Measurements from ENCODE around the gene WNT10A. TPM values are rescaled to one million over a fixed set of nuclear protein-coding genes. Genes with fewer than 3 reads are reported as not detected.

WNT10A gene
- polyA plus RNA-seq, 1 of the 3 experiments (the other 2 are of a cell fraction): 0.02 TPM

GRCh38 chr2:218897394-218898108 is 16.9 kb downstream of the WNT10A start:
- peaks cover 0 to 30% of the 10 kb centered on the region in 2 experiments; a peak in 2 of 4 replicates for H3K4me1 ChIP-seq (ENCODE audit: control insufficient read depth in 1 of 2, insufficient read depth in 2 of 2, low read depth in 1 of 2, low read length in 1 of 2)
- TF ChIP-seq GABPA (IDR thresholded peaks at IDR 0.05; ENCODE audit: low read depth) (no peak), SMC3 (IDR thresholded peaks at IDR 0.05; ENCODE audit: low read depth, low read length) (no peak), RXRA (IDR thresholded peaks at IDR 0.05; ENCODE audit: borderline replicate concordance, low read depth) (no peak), RCOR1 (IDR thresholded peaks at IDR 0.05; ENCODE audit: low read length) (no peak), TEAD4 (IDR thresholded peaks at IDR 0.05; ENCODE audit: borderline replicate concordance, insufficient read depth) (no peak), MAX (IDR thresholded peaks at IDR 0.05; ENCODE audit: low read depth) (no peak)
- no peaks in the 10 kb centered on the region for H3K36me3 ChIP-seq (replicated peaks in 1 of 2; ENCODE audit: control insufficient read depth in 1 of 2, insufficient read depth in 2 of 2, low read length in 1 of 2)
- WGBS (ENCODE audit: low lambda C conversion rate): 22% methylated on average over 13 of the region's 34 CpGs
- peaks cover 49% of the 10 kb centered on the region for H3K27me3 ChIP-seq (ENCODE audit: insufficient read depth)
- ChIA-PET POLR2A (interaction anchor here (1.0 to 2.6 kb wide), 6 partner anchors 12 to 64 kb away, joined by 3 to 20 read pairs (median 4); partner anchors contain the start of gene CDK5R2), CTCF (interaction anchor here (0.7 to 16.1 kb wide), 34 partner anchors 10 to 290 kb away, joined by 3 to 795 read pairs (median 6); partner anchors contain the start of genes CDK5R2, CNPPD1, PLCD4 and TTLL4)
- H2AFZ ChIP-seq (ENCODE audit: low read depth): no peak overlapping the region
- no peaks in the 10 kb centered on the region for H4K20me1 ChIP-seq (ENCODE audit: insufficient read depth)
- H3K4me3 ChIP-seq (ENCODE audit: low read depth in 2 of 2, low read length in 1 of 2): peak overlapping the region; percentile 12 to 33; a peak in 2 of 4 replicates
- no peaks in the 10 kb centered on the region for H3K9me3 ChIP-seq
- H3K79me2 ChIP-seq (ENCODE audit: insufficient read depth): no peaks in the 10 kb centered on the region
- no peak overlapping the region for H3K27ac ChIP-seq (ENCODE audit: low read depth in 2 of 2, low read length in 1 of 2)
- H3F3A ChIP-seq (replicated peaks; ENCODE audit: insufficient read depth): no peaks in the 10 kb centered on the region
- no peaks in the 10 kb centered on the region for H3K9me2 ChIP-seq
- H3K9ac ChIP-seq: no peak overlapping the region
- peak overlapping the region; percentile 37 for H3K4me2 ChIP-seq
- DNase-seq: peak; percentile 71

GRCh38 chr2:218898109-218898878 is 17.6 kb downstream of the WNT10A start:
- H3K4me3 ChIP-seq (ENCODE audit: low read depth in 2 of 2, low read length in 1 of 2): peak overlapping the region; percentile 25 to 33; a peak in 2 of 4 replicates
- H3K79me2 ChIP-seq (ENCODE audit: insufficient read depth): no peaks in the 10 kb centered on the region
- DNase-seq: peak; percentile 94
- ChIA-PET CTCF (interaction anchor here (0.6 to 16.1 kb wide), 39 partner anchors 9 to 604 kb away, joined by 3 to 795 read pairs (median 5); partner anchors contain the start of genes CDK5R2, CNPPD1, PLCD4 and TTLL4), POLR2A (interaction anchor here (0.6 to 2.6 kb wide), 9 partner anchors 9 to 104 kb away, joined by 3 to 20 read pairs (median 4); partner anchors contain the start of gene CDK5R2)
- no peak overlapping the region for H2AFZ ChIP-seq (ENCODE audit: low read depth)
- TF ChIP-seq, protein P1, sequence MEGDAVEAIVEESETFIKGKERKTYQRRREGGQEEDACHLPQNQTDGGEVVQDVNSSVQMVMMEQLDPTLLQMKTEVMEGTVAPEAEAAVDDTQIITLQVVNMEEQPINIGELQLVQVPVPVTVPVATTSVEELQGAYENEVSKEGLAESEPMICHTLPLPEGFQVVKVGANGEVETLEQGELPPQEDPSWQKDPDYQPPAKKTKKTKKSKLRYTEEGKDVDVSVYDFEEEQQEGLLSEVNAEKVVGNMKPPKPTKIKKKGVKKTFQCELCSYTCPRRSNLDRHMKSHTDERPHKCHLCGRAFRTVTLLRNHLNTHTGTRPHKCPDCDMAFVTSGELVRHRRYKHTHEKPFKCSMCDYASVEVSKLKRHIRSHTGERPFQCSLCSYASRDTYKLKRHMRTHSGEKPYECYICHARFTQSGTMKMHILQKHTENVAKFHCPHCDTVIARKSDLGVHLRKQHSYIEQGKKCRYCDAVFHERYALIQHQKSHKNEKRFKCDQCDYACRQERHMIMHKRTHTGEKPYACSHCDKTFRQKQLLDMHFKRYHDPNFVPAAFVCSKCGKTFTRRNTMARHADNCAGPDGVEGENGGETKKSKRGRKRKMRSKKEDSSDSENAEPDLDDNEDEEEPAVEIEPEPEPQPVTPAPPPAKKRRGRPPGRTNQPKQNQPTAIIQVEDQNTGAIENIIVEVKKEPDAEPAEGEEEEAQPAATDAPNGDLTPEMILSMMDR (IDR thresholded peaks at IDR 0.05): peak; percentile 92
- TF ChIP-seq RCOR1 (IDR thresholded peaks at IDR 0.05; ENCODE audit: low read length): peak; percentile 36; the same call in 1 of the 2 replicates
- no peak for TF ChIP-seq YY1 (IDR thresholded peaks at IDR 0.05; ENCODE audit: low read depth)
- 0 out of 2 replicates have a peak, but pooled peaks have one; percentile 30 for TF ChIP-seq MAX (IDR thresholded peaks at IDR 0.05; ENCODE audit: low read depth)
- peak; percentile 81 for TF ChIP-seq RAD21 (IDR thresholded peaks at IDR 0.05; ENCODE audit: low read length)
- peak; percentile 37; the same call in 1 of the 2 replicates for TF ChIP-seq FOXJ3 (CRISPR knock-in tag; IDR thresholded peaks at IDR 0.05)
- TF ChIP-seq MXI1 (IDR thresholded peaks at IDR 0.05; ENCODE audit: low read depth, low read length): no peak
- TF ChIP-seq SMC3 (IDR thresholded peaks at IDR 0.05; ENCODE audit: low read depth, low read length): peak; percentile 68
- TF ChIP-seq RFX5 (IDR thresholded peaks at IDR 0.05; ENCODE audit: low read length): no peak
- no peak for TF ChIP-seq RXRA (IDR thresholded peaks at IDR 0.05; ENCODE audit: borderline replicate concordance, low read depth)
- peak; percentile 46; the same call in 1 of the 2 replicates for TF ChIP-seq TCF12 (IDR thresholded peaks at IDR 0.05)
- no peak for TF ChIP-seq NFIC (IDR thresholded peaks at IDR 0.05; ENCODE audit: borderline replicate concordance)
- no peaks in the 10 kb centered on the region for H3K36me3 ChIP-seq (replicated peaks in 1 of 2; ENCODE audit: control insufficient read depth in 1 of 2, insufficient read depth in 2 of 2, low read length in 1 of 2)
- H3K4me1 ChIP-seq (ENCODE audit: control insufficient read depth in 1 of 2, insufficient read depth in 2 of 2, low read depth in 1 of 2, low read length in 1 of 2): peaks cover 0 to 25% of the 10 kb centered on the region in 2 experiments; a peak in 1 of 4 replicates
- H4K20me1 ChIP-seq (ENCODE audit: insufficient read depth): no peaks in the 10 kb centered on the region
- H3F3A ChIP-seq (replicated peaks; ENCODE audit: insufficient read depth): no peaks in the 10 kb centered on the region
- no peak overlapping the region for H3K27ac ChIP-seq (ENCODE audit: low read depth in 2 of 2, low read length in 1 of 2)
- no peaks in the 10 kb centered on the region for H3K9me2 ChIP-seq
- H3K4me2 ChIP-seq: peak overlapping the region; percentile 29
- peaks cover 46% of the 10 kb centered on the region for H3K27me3 ChIP-seq (ENCODE audit: insufficient read depth)
- no peaks in the 10 kb centered on the region for H3K9me3 ChIP-seq
- H3K9ac ChIP-seq: no peak overlapping the region
- WGBS (ENCODE audit: low lambda C conversion rate): 13% methylated on average over 45 of the region's 52 CpGs

All from SK-N-SH (cell line).